ENCODE data around the gene CCDC88B.
"Not testable (repeated sequence)": the region's sequence is repeated elsewhere in the genome, so short reads cannot be mapped to it uniquely, and the experiment has no call there.

CCDC88B gene

GRCh38 chr11:64305075-64305690, 34.8 kb upstream of the CCDC88B start, which contains the start of gene ESRRA:
ESRRA (plus strand) TSS chr11:64305524; CDS start chr11:64307180, 1,656 bp downstream.
- DNase-seq, result peak; percentile 66 to 100 (median 99)

GRCh38 chr11:64305691-64306562, 34.1 kb upstream of the CCDC88B start:
- peak in 38 of 51 donors; percentile 24 to 73 (median 57) for DNase-seq

- DNase-seq, result no peak
Measured at GRCh38 chr11:64306563-64306875, 33.5 kb upstream of the CCDC88B start.

GRCh38 chr11:64306876-64307622, 33.0 kb upstream of the CCDC88B start:
- peak in 21 of 51 donors; percentile 20 to 73 (median 35) for DNase-seq

- DNase-seq, result not testable (repeated sequence)
Measured at GRCh38 chr11:64307795-64308194, 32.2 kb upstream of the CCDC88B start.

- no peak for DNase-seq
Measured at GRCh38 chr11:64312947-64313346, 27.1 kb upstream of the CCDC88B start.

- DNase-seq, result peak in 14 of 51 donors; percentile 18 to 61 (median 32)
Measured at GRCh38 chr11:64313491-64314145, 26.4 kb upstream of the CCDC88B start.

GRCh38 chr11:64314146-64314804, 25.7 kb upstream of the CCDC88B start:
- DNase-seq, result no peak

- DNase-seq, result no peak
Measured at GRCh38 chr11:64314805-64315561, 25.0 kb upstream of the CCDC88B start.

- DNase-seq, result not testable (repeated sequence)
Measured at GRCh38 chr11:64315667-64316526, 24.1 kb upstream of the CCDC88B start.

- no peak for DNase-seq
Measured at GRCh38 chr11:64316672-64317324, 23.2 kb upstream of the CCDC88B start.

- DNase-seq, result peak; percentile 74 to 99 (median 94)
Measured at GRCh38 chr11:64317325-64317960, 22.6 kb upstream of the CCDC88B start, which contains the start of gene TRMT112. TRMT112 (minus strand) TSS chr11:64317559; CDS start chr11:64317526, 33 bp downstream.

- peak; percentile 76 to 99 (median 94) for DNase-seq
Measured at GRCh38 chr11:64317961-64318765, 21.8 kb upstream of the CCDC88B start, which contains the start of gene PRDX5. PRDX5 (plus strand) TSS chr11:64318121; CDS start chr11:64318216, 95 bp downstream.

GRCh38 chr11:64318766-64319761, 20.9 kb upstream of the CCDC88B start:
- DNase-seq, result no peak

- DNase-seq, result no peak
Measured at GRCh38 chr11:64320556-64320955, 19.4 kb upstream of the CCDC88B start.

- DNase-seq, result no peak
Measured at GRCh38 chr11:64321026-64321425, 19.0 kb upstream of the CCDC88B start.

Measured in hypothalamus (tissue), 51 donors.